ENCODE measurements around the gene PI4KB.

DNA sequence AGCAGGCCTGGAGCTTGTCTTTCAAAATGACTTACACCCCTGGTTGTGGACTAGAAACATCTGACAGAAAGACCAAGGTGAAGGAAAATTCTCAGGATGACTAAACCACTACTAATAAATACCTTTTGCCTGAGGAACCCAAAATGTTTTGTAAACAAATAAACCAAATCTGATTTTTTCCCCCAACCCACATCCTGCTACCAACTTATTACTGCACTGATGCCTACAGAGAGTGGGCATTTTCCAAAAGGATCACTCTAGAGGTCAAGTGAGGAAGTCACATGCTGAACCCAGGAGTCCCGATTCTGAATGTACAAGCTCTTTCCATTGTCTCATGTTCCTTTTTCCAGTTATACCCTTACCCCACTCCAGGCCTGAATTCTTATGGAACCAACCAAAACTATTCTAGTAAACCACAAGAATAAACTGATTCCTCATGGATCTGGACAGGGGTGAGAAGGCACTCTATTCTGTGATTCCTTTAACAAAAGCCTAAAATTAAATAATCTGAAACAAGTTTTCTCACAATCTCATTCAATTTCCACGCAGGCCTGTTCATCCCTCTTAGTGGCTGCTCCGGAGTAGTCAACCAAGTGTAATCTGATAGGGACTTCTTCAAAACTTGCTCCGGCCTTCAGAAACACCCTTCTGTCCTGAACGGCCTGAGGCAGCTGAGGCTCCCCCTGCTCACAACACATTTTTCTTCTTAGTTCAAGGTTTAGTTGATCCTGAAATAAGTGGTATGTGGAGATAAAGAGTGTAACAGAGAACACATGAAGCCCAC is 1.4 kb downstream of the PI4KB start:
- TF ChIP-seq, protein P1, sequence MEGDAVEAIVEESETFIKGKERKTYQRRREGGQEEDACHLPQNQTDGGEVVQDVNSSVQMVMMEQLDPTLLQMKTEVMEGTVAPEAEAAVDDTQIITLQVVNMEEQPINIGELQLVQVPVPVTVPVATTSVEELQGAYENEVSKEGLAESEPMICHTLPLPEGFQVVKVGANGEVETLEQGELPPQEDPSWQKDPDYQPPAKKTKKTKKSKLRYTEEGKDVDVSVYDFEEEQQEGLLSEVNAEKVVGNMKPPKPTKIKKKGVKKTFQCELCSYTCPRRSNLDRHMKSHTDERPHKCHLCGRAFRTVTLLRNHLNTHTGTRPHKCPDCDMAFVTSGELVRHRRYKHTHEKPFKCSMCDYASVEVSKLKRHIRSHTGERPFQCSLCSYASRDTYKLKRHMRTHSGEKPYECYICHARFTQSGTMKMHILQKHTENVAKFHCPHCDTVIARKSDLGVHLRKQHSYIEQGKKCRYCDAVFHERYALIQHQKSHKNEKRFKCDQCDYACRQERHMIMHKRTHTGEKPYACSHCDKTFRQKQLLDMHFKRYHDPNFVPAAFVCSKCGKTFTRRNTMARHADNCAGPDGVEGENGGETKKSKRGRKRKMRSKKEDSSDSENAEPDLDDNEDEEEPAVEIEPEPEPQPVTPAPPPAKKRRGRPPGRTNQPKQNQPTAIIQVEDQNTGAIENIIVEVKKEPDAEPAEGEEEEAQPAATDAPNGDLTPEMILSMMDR (IDR thresholded peaks at IDR 0.05): no peak
- TF ChIP-seq POLR2A (IDR thresholded peaks at IDR 0.05): no peak

Measured in lower leg skin (tissue), 3 donors.